HG03442 (cell line): Measurements from ENCODE around the gene GDA.

Source experiments
- ATAC-seq: cut with Tn5 transposase; IDR thresholded peaks from one replicate; pipeline ENCODE4 v1.9.1; 2021; ENCODE audit warnings: mild to moderate bottlenecking, moderate library complexity; ENCODE audit not compliant: unreplicated experiment

GDA gene

GRCh38 chr9:72150127-72150526 lies 887 bp downstream of the GDA start:
- no peak for ATAC-seq

GRCh38 chr9:72150661-72151060 lies 1.4 kb downstream of the GDA start:
- ATAC-seq = no peak

GRCh38 chr9:72151104-72151503 lies 1.9 kb downstream of the GDA start:
- no peak for ATAC-seq

GRCh38 chr9:72154468-72155285 lies 5.4 kb downstream of the GDA start:
- ATAC-seq = peak; percentile 79

GRCh38 chr9:72155301-72155700 lies 6.1 kb downstream of the GDA start:
- ATAC-seq = no peak

DNA sequence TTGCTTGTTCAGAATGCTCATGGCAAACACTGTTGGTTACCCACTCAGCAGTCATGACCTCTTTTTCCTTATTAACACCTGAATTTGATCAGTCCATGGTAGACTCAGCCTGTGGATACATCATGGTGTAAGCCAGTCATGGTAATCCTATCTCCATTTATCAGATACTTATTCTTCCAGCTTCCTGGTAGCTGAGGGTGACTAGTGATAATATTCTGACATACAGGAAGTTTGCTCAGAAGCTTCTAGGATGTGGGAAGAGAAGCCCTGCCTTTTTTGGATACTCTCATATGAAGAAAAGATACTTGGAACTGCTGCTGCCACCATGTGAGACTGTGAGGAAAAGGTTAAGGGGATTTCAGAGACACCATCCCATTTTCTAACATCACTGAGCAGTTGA lies 7.3 kb downstream of the GDA start:
- no peak for ATAC-seq

DNA sequence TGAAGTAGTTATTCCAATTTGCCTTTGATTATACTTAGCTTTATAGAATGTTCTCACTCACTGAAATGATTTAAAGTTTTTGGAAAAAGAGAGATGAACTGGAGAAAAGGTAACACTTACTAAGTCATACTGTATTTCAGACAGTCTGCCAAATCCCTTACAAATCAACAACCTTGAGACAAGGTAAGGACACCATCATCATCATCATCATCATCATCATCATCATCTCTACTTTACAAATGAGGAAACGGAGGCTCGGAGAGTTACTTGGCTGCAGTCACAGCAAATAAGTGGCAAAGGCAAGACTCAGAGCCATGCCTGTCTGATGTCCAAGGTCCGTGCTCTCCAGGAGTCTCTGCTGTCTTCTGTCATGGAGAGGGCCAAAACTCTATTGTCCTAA lies 9.4 kb downstream of the GDA start:
- no peak for ATAC-seq

DNA sequence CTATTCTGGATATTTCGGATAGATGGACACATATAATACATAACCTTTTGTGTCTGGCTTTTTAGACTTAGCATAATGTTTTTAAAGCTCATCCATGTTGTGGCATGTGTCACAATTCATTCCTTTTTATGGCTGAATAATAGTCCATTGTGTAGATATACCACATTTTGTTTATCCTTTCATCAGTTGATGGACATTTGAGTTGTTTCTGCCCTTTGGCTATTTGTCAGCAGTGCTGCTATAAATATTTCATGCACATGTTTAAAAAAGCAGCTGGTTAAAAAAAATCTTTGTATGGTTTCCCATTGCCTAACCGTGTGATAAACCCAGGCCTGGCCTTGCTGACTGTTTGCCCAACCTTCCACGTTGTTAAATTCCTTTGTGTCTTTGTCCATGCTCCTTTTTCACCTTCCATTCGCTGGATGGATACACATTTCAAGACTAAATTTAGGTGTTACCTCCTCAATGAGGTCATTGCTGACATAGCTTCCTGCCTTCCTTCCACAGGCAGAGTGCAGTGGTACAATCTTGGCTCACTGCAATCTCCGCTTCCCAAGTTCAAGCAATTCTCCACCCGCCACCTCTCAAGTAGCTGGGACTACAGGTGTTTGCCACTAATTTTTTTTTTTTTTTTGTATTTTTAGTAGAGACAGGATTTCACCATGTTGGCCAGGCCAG lies 11.3 kb downstream of the GDA start:
- ATAC-seq = no peak

GRCh38 chr9:72165326-72165725 lies 16.1 kb downstream of the GDA start:
- no peak for ATAC-seq

DNA sequence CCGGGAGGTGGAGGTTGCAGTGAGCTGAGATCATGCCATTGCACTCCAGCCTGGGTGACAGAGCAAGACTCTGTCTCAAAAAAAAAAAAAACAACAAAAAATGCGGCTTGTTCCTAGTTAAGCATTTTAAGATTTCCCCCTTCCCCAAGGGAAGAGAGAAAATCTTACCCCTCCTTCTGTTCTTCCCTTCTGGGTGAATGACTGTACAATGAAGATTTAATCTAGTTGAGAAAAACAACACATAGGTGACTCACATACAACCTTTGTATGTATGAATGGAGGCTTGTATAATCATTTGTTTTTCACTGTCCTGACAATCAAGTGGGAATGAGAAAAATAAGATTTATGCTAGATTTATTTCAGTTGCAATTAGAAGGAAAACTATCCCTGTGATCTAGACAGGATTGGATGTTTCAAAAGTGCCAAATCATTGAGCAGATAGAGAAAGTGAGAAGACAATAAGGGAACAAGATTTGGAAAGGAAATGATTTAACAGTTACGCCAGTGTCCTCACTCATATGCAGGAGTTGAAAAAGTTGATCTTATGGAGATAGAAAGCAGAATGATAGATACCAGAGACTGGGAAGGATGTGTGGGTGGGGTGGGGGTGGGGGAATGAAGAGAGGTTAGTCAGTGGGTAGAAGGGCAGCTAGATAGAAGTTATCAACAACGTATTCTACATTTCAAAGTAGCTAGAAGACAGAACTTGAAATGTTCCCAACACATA lies 16.7 kb downstream of the GDA start:
- no peak for ATAC-seq

GRCh38 chr9:72168075-72168474 lies 18.8 kb downstream of the GDA start:
- no peak for ATAC-seq

- no peak for ATAC-seq
Measured at GRCh38 chr9:72169178-72169577, 19.9 kb downstream of the GDA start.

- ATAC-seq = no peak
Measured at GRCh38 chr9:72173080-72173479, 23.8 kb downstream of the GDA start.

DNA sequence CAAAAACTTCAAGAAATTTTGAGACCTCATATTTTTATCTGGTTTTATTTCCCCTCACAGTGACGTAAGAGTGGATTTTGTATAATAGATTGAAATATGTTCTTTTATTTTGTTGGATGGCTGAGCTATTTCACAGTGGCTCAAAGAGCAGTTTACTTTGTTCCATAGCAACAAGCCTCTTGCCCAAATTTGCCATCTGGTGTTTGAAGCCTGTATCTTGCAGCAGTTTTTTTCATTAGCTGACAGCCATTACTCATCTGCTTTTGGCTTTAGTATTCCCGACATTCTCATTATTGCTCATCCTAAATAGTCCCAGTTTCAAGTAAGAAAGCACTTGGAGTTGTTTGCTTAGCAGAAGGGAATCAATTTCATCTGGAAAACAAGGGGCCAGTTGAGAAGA lies 36.3 kb downstream of the GDA start:
- no peak for ATAC-seq

- no peak for ATAC-seq
Measured at GRCh38 chr9:72187121-72187695, 38.0 kb downstream of the GDA start.

GRCh38 chr9:72188232-72188631 lies 39.0 kb downstream of the GDA start:
- no peak for ATAC-seq

- peak; percentile 91 for ATAC-seq
Measured at GRCh38 chr9:72193478-72193881, 44.2 kb downstream of the GDA start.

GRCh38 chr9:72199238-72199637 lies 50.0 kb downstream of the GDA start:
- ATAC-seq = no peak

GRCh38 chr9:72200452-72200851 lies 51.2 kb downstream of the GDA start:
- no peak for ATAC-seq

DNA sequence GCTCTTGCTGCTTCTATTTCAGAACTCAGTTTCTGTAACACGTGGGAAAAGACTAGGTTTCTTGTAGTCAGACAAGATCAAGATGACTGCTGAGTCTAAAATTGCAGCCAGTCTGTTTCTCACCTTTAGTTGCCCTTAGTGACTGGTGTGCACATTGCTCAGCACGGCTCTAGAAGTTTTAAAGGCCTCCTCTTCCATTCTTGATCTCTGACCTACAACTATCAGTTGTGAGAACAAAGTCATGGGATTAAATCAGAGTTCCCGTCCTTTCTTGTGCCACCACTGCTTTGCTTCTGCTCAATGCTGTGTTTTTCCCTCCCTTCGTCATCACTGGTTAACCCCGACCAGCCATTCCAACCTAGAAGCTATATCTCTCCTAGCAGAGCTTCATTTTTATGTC lies 52.8 kb downstream of the GDA start:
- ATAC-seq = no peak

DNA sequence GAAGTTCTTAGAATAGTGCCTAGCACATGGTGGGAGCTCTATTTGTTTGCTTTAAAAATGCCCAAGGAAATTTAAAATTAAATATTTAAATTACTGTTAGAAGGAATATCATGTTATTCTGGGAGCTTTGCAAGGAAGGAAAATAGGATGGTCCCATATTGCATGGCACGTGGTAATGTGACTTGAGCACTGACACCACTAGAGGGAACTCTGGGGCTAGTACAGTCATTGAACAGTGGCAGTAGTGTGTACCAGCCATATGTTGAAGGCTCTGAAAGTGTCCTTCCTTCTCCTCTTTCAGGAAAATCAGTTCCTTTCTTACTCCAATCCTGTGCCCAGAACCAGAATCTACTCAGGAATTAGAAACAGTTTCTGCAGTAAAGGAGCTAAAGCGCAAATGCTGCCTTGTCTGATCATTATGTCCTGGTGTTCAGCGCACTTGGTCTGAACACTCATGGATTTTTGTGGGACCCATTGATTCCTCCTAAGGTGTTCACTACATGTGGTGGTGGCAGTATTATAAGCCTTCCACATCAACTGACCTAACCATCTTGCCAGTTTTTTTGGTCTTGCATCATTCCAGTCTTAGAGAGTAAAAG lies 54.1 kb downstream of the GDA start:
- ATAC-seq = peak; percentile 64
